ENCODE measurements around the gene PPP1CB. TPM values are rescaled to one million over a fixed set of nuclear protein-coding genes. Genes with fewer than 3 reads are reported as not detected.

PPP1CB gene
- polyA plus RNA-seq, 1 of the 3 experiments (the other 2 are of a cell fraction): 24.7 TPM

- TF ChIP-seq FOXM1 (IDR thresholded peaks at IDR 0.05; ENCODE audit: low read depth) (no peak), NFIC (IDR thresholded peaks at IDR 0.05; ENCODE audit: borderline replicate concordance) (no peak)
Measured at GRCh38 chr2:28721601-28722191, 29.9 kb upstream of the PPP1CB start (continued).

- Histone ChIP-seq H3K79me2 (ENCODE audit: insufficient read depth) (no peaks in the 10 kb centered on the region), H3K9me3 (no peaks in the 10 kb centered on the region), H3K9ac (no peak overlapping the region), H3K9me2 (no peaks in the 10 kb centered on the region), H2AFZ (ENCODE audit: low read depth) (no peak overlapping the region), H3K27ac (ENCODE audit: low read depth in 2 of 2, low read length in 1 of 2) (no peak overlapping the region), H3K36me3 (replicated peaks in 1 of 2; ENCODE audit: control insufficient read depth in 1 of 2, insufficient read depth in 2 of 2, low read length in 1 of 2) (no peaks in the 10 kb centered on the region), H3K4me2 (no peak overlapping the region), H3F3A (replicated peaks; ENCODE audit: insufficient read depth) (peaks cover 6% of the 10 kb centered on the region), H3K27me3 (ENCODE audit: insufficient read depth) (no peaks in the 10 kb centered on the region), H4K20me1 (ENCODE audit: insufficient read depth) (no peaks in the 10 kb centered on the region), H3K4me1 (ENCODE audit: control insufficient read depth in 1 of 2, insufficient read depth in 2 of 2, low read depth in 1 of 2, low read length in 1 of 2) (peaks cover 0 to 2% of the 10 kb centered on the region in 2 experiments; a peak in 2 of 4 replicates), H3K4me3 (ENCODE audit: low read depth in 2 of 2, low read length in 1 of 2) (no peak overlapping the region)
- DNase-seq: no peak
- ChIA-PET CTCF (interaction anchor here (0.7 to 1.8 kb wide), 6 partner anchors 8 to 159 kb away, joined by 3 to 12 read pairs (median 3); no protein-coding TSS in a partner anchor), POLR2A (no interaction called here)
- WGBS (ENCODE audit: low lambda C conversion rate): 83% methylated on average over 8 of the region's 8 CpGs
- TF ChIP-seq SMC3 (IDR thresholded peaks at IDR 0.05; ENCODE audit: low read depth, low read length) (no peak), RXRA (IDR thresholded peaks at IDR 0.05; ENCODE audit: borderline replicate concordance, low read depth) (no peak), SIN3A (IDR thresholded peaks at IDR 0.05; ENCODE audit: borderline replicate concordance, low read depth, low read length) (no peak), NRF1 (IDR thresholded peaks at IDR 0.05; ENCODE audit: low read depth, low read length) (no peak), FOXM1 (IDR thresholded peaks at IDR 0.05; ENCODE audit: low read depth) (no peak), RFX5 (IDR thresholded peaks at IDR 0.05; ENCODE audit: low read length) (no peak), JUND (IDR thresholded peaks at IDR 0.05) (no peak), TAF1 (IDR thresholded peaks at IDR 0.05; ENCODE audit: borderline replicate concordance, low read depth, low read length) (no peak), ZBTB33 (IDR thresholded peaks at IDR 0.05; ENCODE audit: borderline replicate concordance, low read depth) (no peak), CTCF (IDR thresholded peaks at IDR 0.05) (no peak), USF1 (IDR thresholded peaks at IDR 0.05; ENCODE audit: borderline replicate concordance, low read depth) (no peak), GABPA (IDR thresholded peaks at IDR 0.05; ENCODE audit: low read depth) (no peak)
Measured at GRCh38 chr2:28725021-28725711, 26.5 kb upstream of the PPP1CB start.

Data from SK-N-SH (cell line).